Pancreas (tissue), 10 donors: ENCODE measurements around the gene PLA2G15. TPM values are rescaled to one million over a fixed set of nuclear protein-coding genes. Genes with fewer than 3 reads are reported as not detected.

Experiments
- ATAC-seq, 4 donors: fragments of 200-7000 bp; cut with Tn5 transposase; one replicate each; pipeline versions ENCODE4 v1.8.0 to v1.9.1; 2020; ENCODE audit warnings: mild to moderate bottlenecking in 4 of 4, moderate library complexity in 4 of 4
- DNase-seq, 6 donors: peaks; one replicate each; pipeline ENCODE4 v3.0.0-alpha.2; 2020
- FAIRE-seq: peaks from 2 replicates; lab custom pipeline; 2012; peaks lifted over from hg19 to GRCh38; lab: Jason Lieb, UNC
- H3K27ac ChIP-seq, 4 donors: fragments of 200-600 bp; sonication (generic); 1 replicate in 3 of 4; 2 replicates in 1 of 4; pipeline versions ENCODE4 v1.5.0 to v1.8.0; 2020
- H3K27me3 ChIP-seq, 4 donors: fragments of 200-600 bp; one replicate each; pipeline ENCODE4 v1.8.0; 2021
- H3K36me3 ChIP-seq, 3 donors: fragments of 200-600 bp; sonication (generic) in 1 of 3; one replicate each; pipeline versions ENCODE4 v1.5.0 to v1.8.0; 2020 to 2021
- H3K4me1 ChIP-seq, 3 donors: fragments of 200-600 bp; one replicate each; pipeline ENCODE4 v1.8.0; 2021
- H3K4me3 ChIP-seq, 4 donors: fragments of 200-600 bp; sonication (generic) in 2 of 4; one replicate each; pipeline versions ENCODE4 v1.5.0 to v1.8.0; 2020 to 2021
- H3K9me3 ChIP-seq, 4 donors: fragments of 200-600 bp; one replicate each; pipeline ENCODE4 v1.8.0; 2021
- WGBS, 2 donors: extraction: QIAGEN DNeasy Blood & Tissue Kit; methylation state at CpG; one replicate each; pipeline ENCODE4 v1.1.7; 2013; 5-methylcytosine and 5-hydroxymethylcytosine counted together
- intact Hi-C, 3 donors: fragments of 100-400 bp; cut with DNase I; formaldehyde crosslinking; loops; one replicate each; pipeline versions ENCODE4 v1.11.1 to v1.14.2; 2022
- polyA plus RNA-seq, 2 donors: library from polyadenylated mRNA; stranded (reverse); fragments of 200-250 nt; gene quantifications; one replicate each; pipeline ENCODE4 v1.2.3, GENCODE V29; 2013
- total RNA-seq, 6 donors: library from RNA; stranded (reverse); fragmentation: NEBNext Ultra II Directional in 4 of 6; extraction: Animal tissue kit (Norgen Biotek cat#: 25700) in 4 of 6; gene quantifications; one replicate each; pipeline versions ENCODE4 v1.2.1 to v1.2.4, GENCODE V29; 2021 to 2023
- TF ChIP-seq, protein P1 (sequence below), 4 donors: fragments of 200-600 bp; sonication (generic) in 3 of 4; IDR thresholded peaks; one replicate each; pipeline versions ENCODE4 v1.5.0 to v1.8.0; 2021; ENCODE audit warnings: antibody characterized with exemption in 4 of 4
- donor health status: healthy with polysubstance abuse.
- donor health status: DM: no; HTN: no; CAD: no; lungs with moderate emphysema.
- donor health status: DM: no; HTN: no; CAD: no.
- donor health status: control.
- donor health status: control.
- donor health status: Bipolar disorder and iron deficiency.
- donor health status: DM: yes; HTN: yes; CAD: no.
- donor health status: DM: no; HTN: no; CAD: no.
- donor health status: DM: no; HTN: no; CAD: no.
- donor health status: DM: yes; HTN: yes; CAD: no.

Gene PLA2G15
- total and polyA plus RNA-seq, 8 donors = 3.5 to 14.1 (median 5.6) TPM

GRCh38 chr16:68235887-68236136 lies 9.4 kb upstream of the PLA2G15 start, which contains the start of gene ESRP2:
Gene ESRP2, minus strand, starts transcription at chr16:68236127. Its CDS starts 82 bp downstream, at chr16:68236045.
- Histone ChIP-seq H3K4me3 (peak within 1 kb of the TSS; percentile 47 to 86 (median 74)), H3K27ac (peak within 1 kb of the TSS; percentile 83 to 99 (median 95)), H3K36me3 (peaks cover 4 to 17% (median 16%) of the 10 kb centered on the region in 3 donors), H3K27me3 (no peaks in the 10 kb centered on the region), H3K9me3 (no peaks in the 10 kb centered on the region), H3K4me1 (peaks cover 8 to 26% (median 10%) of the 10 kb centered on the region in 3 donors)
- no peak for FAIRE-seq
- WGBS, 2 donors = 2% methylated on average over 14 to 36 of the region's 36 CpGs
- no peak for DNase-seq
- ATAC-seq = no peak
- intact Hi-C loops = loop anchor here in 2 of 3 donors (5.0 to 10.0 kb wide), 3 partner anchors 51 to 251 kb away; partner anchors contain the start of genes DPEP3 (in 1 of the 2) and NFATC3 (in 1 of the 2)
- TF ChIP-seq, protein P1, sequence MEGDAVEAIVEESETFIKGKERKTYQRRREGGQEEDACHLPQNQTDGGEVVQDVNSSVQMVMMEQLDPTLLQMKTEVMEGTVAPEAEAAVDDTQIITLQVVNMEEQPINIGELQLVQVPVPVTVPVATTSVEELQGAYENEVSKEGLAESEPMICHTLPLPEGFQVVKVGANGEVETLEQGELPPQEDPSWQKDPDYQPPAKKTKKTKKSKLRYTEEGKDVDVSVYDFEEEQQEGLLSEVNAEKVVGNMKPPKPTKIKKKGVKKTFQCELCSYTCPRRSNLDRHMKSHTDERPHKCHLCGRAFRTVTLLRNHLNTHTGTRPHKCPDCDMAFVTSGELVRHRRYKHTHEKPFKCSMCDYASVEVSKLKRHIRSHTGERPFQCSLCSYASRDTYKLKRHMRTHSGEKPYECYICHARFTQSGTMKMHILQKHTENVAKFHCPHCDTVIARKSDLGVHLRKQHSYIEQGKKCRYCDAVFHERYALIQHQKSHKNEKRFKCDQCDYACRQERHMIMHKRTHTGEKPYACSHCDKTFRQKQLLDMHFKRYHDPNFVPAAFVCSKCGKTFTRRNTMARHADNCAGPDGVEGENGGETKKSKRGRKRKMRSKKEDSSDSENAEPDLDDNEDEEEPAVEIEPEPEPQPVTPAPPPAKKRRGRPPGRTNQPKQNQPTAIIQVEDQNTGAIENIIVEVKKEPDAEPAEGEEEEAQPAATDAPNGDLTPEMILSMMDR (IDR thresholded peaks at IDR 0.05) = no peak

DNA sequence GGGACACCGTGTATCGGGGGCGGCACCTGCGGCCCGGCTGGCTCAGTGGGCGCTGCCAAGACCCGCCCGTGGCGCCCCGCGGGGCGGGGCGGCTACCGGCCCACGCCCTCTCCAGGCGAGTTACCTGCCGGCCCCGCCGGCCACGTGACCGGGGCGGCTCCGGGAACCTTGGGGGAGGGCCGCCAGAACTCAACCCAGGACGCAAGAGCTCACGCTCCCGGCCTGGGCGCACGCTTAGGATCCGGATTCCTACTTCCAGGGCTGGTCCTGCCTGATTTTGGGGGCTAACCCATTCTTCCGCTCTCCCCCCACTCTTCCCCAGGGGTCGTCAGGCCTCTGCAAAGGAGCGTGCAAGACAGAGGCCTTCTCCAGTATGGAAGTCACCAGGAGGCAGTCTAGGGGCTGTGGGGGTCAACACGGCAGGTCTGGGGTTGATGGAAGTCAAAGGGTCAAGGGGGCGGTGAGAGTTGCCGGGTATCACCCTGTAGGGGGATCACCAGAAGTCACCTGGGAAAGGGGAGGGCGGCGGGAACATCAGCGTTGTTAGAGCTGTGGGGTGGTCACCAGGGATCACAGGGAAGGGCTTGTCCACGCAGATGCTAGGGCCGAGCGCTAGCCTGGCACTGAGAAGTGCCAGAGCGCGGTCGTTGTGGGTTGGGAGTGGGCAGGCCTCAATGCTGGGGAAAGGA lies 8.9 kb upstream of the PLA2G15 start:
- ATAC-seq (peak; percentile 46 to 65 (median 62)), FAIRE-seq (no peak), DNase-seq (peak; percentile 89 to 97 (median 96))
- Histone ChIP-seq H3K9me3 (no peaks in the 10 kb centered on the region), H3K36me3 (peaks cover 4 to 13% (median 11%) of the 10 kb centered on the region in 3 donors), H3K4me1 (peaks cover 8 to 26% (median 10%) of the 10 kb centered on the region in 3 donors), H3K4me3 (peak overlapping the region; percentile 47 to 86 (median 74)), H3K27ac (peak overlapping the region; percentile 83 to 99 (median 95)), H3K27me3 (no peaks in the 10 kb centered on the region)
- intact Hi-C loops = loop anchor here in 2 of 3 donors (5.0 to 10.0 kb wide), 3 partner anchors 51 to 251 kb away; partner anchors contain the start of genes DPEP3 (in 1 of the 2) and NFATC3 (in 1 of the 2)
- 3% methylated on average over 29 to 45 of the region's 45 CpGs for whole genome bisulfite sequencing, 2 donors
- TF ChIP-seq, protein P1 (IDR thresholded peaks at IDR 0.05) = no peak

- peak in 2 of 6 donors; percentile 62 to 76 for DNase-seq
Measured at GRCh38 chr16:68236826-68237242, 8.3 kb upstream of the PLA2G15 start.

GRCh38 chr16:68237243-68238028 lies 7.7 kb upstream of the PLA2G15 start:
- TF ChIP-seq, protein P1 (IDR thresholded peaks at IDR 0.05) = no peak
- peak; percentile 78 for FAIRE-seq
- Histone ChIP-seq H3K36me3 (peaks cover 0 to 2% (median 1%) of the 10 kb centered on the region in 3 donors), H3K27me3 (no peaks in the 10 kb centered on the region), H3K4me1 (peaks cover 8 to 26% (median 10%) of the 10 kb centered on the region in 3 donors), H3K27ac (peak overlapping the region; percentile 83 to 99 (median 95)), H3K4me3 (peak overlapping the region; percentile 34 to 86 (median 74)), H3K9me3 (no peaks in the 10 kb centered on the region)
- intact Hi-C loops = loop anchor here in 2 of 3 donors (5.0 to 10.0 kb wide), 3 partner anchors 50 to 253 kb away; partner anchors contain the start of genes DPEP3 (in 1 of the 2) and NFATC3 (in 1 of the 2)
- peak; percentile 96 to 99 (median 99) for DNase-seq
- ATAC-seq = peak; percentile 61 to 81 (median 71)
- 0 to 1% methylated on average over 52 to 72 of the region's 72 CpGs for WGBS, 2 donors

More at GRCh38 chr16:68236826-68237242, 8.3 kb upstream of the PLA2G15 start:
- no peaks in the 10 kb centered on the region for H3K9me3 ChIP-seq
- H3K27ac ChIP-seq = peak overlapping the region; percentile 83 to 99 (median 95)
- peak overlapping the region; percentile 34 to 86 (median 74) for H3K4me3 ChIP-seq
- TF ChIP-seq, protein P1 (IDR thresholded peaks at IDR 0.05) = no peak
- FAIRE-seq (no peak), ATAC-seq (peak in 1 of 4 donors; percentile 0)
- 10% methylated on average over 21 of the region's 21 CpGs for WGBS, 2 donors
- no peaks in the 10 kb centered on the region for H3K27me3 ChIP-seq
- peaks cover 8 to 26% (median 10%) of the 10 kb centered on the region in 3 donors for H3K4me1 ChIP-seq
- peaks cover 4 to 7% (median 6%) of the 10 kb centered on the region in 3 donors for H3K36me3 ChIP-seq
- intact Hi-C loops = loop anchor here in 2 of 3 donors (5.0 to 10.0 kb wide), 3 partner anchors 50 to 252 kb away; partner anchors contain the start of genes DPEP3 (in 1 of the 2) and NFATC3 (in 1 of the 2)
